H1 (cell line): ENCODE data around the gene VIPAS39. TPM values are rescaled to one million over a fixed set of nuclear protein-coding genes. Genes with fewer than 3 reads are reported as not detected.

Experiments used
- FOSL1 ChIP-seq: IDR thresholded peaks from 2 replicates; pipeline ENCODE4 v1.6.1; 2011; ENCODE audit warnings: mild to moderate bottlenecking, low read depth, low read length, moderate library complexity; ENCODE audit not compliant: insufficient read depth
- GTF2F1 ChIP-seq: IDR thresholded peaks from 2 replicates; pipeline ENCODE4 v1.6.1; 2012; ENCODE audit warnings: low read depth, low read length, improper control_type of control experiment, borderline replicate concordance
- POLR2AphosphoS5 ChIP-seq: IDR thresholded peaks from 2 replicates; pipeline ENCODE4 v1.6.1; 2011; ENCODE audit warnings: low read depth, low read length
- RBBP5 ChIP-seq: IDR thresholded peaks from 2 replicates; pipeline ENCODE4 v1.7.1; 2012; ENCODE audit warnings: low read depth, mild to moderate bottlenecking, inconsistent platforms, low read length, moderate library complexity, borderline replicate concordance
- SRF ChIP-seq: IDR thresholded peaks from 2 replicates; pipeline ENCODE4 v1.6.1; 2011; ENCODE audit warnings: mild to moderate bottlenecking, low read depth, low read length, moderate library complexity
- polyA plus RNA-seq, 7 experiments: library from polyadenylated mRNA; depleted of rRNA in 3 of 7; stranded (reverse) in 5 of 7; unstranded in 2 of 7; fragments of >200 nt in 5 of 7; fragments of 200-250 nt in 2 of 7; gene quantifications; 1 replicate in 5 of 7; 2 replicates in 1 of 7; 4 replicates in 1 of 7; pipeline versions ENCODE4 v1.2.1 to v1.2.3, GENCODE V29; 2011 to 2013; ENCODE audit warnings: missing spikeins in 2 of 7, mixed read lengths in 2 of 7
- total RNA-seq: library from RNA; stranded (reverse); fragmentation: NEBNext Ultra II Directional; extraction: Animal tissue kit (Norgen Biotek cat#: 25700); gene quantifications from 2 replicates; pipeline ENCODE4 v1.2.1, GENCODE V29; 2021
- TF ChIP-seq, protein P1 (sequence below), 3 experiments: IDR thresholded peaks; 1 replicate in 2 of 3; 2 replicates in 1 of 3; pipeline versions ENCODE4 v1.5.1 to v1.6.1; 2011; ENCODE audit warnings: low read length in 3 of 3, mild to moderate bottlenecking in 3 of 3, inconsistent platforms in 2 of 3, low read depth in 1 of 3, moderate library complexity in 1 of 3; ENCODE audit not compliant: insufficient read depth in 1 of 3; ENCODE audit errors: control extremely low read depth in 1 of 3

Gene VIPAS39
- total and polyA plus RNA-seq, 2 of the 8 experiments (the other 6 are each of a cell fraction or from before 2014, with no cell fraction given) = 19.6 to 20.6 TPM

DNA sequence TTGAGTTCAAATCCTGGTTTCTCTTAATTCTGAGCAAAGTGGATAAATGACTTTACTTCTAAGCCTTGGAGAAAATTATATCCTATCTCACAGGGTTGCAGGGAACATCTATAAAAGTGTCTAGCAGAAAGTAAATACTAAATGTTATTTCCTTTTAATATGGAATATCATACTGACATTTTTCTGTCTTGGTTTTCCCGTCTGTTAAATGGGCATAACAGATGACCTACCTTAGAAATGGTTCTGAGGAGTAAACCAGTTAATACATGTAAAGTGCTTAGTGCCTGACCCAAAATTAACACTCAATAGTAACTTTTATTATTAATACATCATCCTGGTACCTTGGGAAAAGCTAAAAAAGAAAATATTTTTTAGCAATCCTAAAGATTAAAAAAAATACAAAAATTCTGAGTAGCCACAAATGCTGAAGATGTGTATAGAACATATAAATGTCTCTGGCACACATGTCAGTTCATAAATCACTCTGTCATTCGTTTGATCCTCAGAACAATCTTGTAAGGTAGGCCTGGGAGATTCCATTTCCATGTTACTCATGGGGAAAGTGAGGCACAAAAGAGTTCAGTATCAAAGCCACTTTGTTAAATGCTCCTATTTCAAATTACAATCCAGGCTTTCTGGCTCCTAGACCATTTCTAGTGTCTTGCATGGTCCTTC is 1.3 kb downstream of the VIPAS39 start (continued):
- no peak for TF ChIP-seq POLR2AphosphoS5
- TF ChIP-seq, protein P1, sequence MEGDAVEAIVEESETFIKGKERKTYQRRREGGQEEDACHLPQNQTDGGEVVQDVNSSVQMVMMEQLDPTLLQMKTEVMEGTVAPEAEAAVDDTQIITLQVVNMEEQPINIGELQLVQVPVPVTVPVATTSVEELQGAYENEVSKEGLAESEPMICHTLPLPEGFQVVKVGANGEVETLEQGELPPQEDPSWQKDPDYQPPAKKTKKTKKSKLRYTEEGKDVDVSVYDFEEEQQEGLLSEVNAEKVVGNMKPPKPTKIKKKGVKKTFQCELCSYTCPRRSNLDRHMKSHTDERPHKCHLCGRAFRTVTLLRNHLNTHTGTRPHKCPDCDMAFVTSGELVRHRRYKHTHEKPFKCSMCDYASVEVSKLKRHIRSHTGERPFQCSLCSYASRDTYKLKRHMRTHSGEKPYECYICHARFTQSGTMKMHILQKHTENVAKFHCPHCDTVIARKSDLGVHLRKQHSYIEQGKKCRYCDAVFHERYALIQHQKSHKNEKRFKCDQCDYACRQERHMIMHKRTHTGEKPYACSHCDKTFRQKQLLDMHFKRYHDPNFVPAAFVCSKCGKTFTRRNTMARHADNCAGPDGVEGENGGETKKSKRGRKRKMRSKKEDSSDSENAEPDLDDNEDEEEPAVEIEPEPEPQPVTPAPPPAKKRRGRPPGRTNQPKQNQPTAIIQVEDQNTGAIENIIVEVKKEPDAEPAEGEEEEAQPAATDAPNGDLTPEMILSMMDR (IDR thresholded peaks at IDR 0.05; ENCODE audit: control extremely low read depth in 1 of 3, insufficient read depth in 1 of 3, low read depth in 1 of 3, low read length in 3 of 3) = no peak
- no peak for TF ChIP-seq FOSL1
- TF ChIP-seq RBBP5 = no peak
- TF ChIP-seq SRF = no peak
- TF ChIP-seq GTF2F1 = no peak
